ENCODE results near the gene CTXND1. TPM values are rescaled to one million over a fixed set of nuclear protein-coding genes. Genes with fewer than 3 reads are reported as not detected.

The CTXND1 gene
- total RNA-seq, 1 donor from 2014 or later = not detected

GRCh38 chr15:80175436-80175835, 76.6 kb downstream of the CTXND1 start:
- peaks cover 5% of the 10 kb centered on the region for H3K9me3 Mint-ChIP-seq (ENCODE audit: low read depth)
- H3K4me3 Mint-ChIP-seq (ENCODE audit: unreplicated experiment) = no peak overlapping the region
- peaks cover 5% of the 10 kb centered on the region for H3K36me3 Mint-ChIP-seq (ENCODE audit: low read depth)
- no peak overlapping the region for H3K27ac Mint-ChIP-seq (ENCODE audit: unreplicated experiment)
- DNase-seq (ENCODE audit: low spot score) = no peak
- peaks cover 11% of the 10 kb centered on the region for H3K4me1 Mint-ChIP-seq (ENCODE audit: low read depth)
- no peaks in the 10 kb centered on the region for H3K27me3 Mint-ChIP-seq (ENCODE audit: low read depth)
- TF ChIP-seq CTCF (IDR thresholded peaks at IDR 0.05) = no peak

GRCh38 chr15:80174017-80174746, 77.8 kb downstream of the CTXND1 start:
- H3K27ac Mint-ChIP-seq (ENCODE audit: unreplicated experiment) = no peak overlapping the region
- H3K4me3 Mint-ChIP-seq (ENCODE audit: unreplicated experiment) = no peak overlapping the region
- no peak for DNase-seq (ENCODE audit: low spot score)
- peaks cover 5% of the 10 kb centered on the region for H3K4me1 Mint-ChIP-seq (ENCODE audit: low read depth)
- peaks cover 5% of the 10 kb centered on the region for H3K9me3 Mint-ChIP-seq (ENCODE audit: low read depth)
- peaks cover 5% of the 10 kb centered on the region for H3K36me3 Mint-ChIP-seq (ENCODE audit: low read depth)
- no peaks in the 10 kb centered on the region for H3K27me3 Mint-ChIP-seq (ENCODE audit: low read depth)
- no peak for TF ChIP-seq CTCF (IDR thresholded peaks at IDR 0.05)

DNA sequence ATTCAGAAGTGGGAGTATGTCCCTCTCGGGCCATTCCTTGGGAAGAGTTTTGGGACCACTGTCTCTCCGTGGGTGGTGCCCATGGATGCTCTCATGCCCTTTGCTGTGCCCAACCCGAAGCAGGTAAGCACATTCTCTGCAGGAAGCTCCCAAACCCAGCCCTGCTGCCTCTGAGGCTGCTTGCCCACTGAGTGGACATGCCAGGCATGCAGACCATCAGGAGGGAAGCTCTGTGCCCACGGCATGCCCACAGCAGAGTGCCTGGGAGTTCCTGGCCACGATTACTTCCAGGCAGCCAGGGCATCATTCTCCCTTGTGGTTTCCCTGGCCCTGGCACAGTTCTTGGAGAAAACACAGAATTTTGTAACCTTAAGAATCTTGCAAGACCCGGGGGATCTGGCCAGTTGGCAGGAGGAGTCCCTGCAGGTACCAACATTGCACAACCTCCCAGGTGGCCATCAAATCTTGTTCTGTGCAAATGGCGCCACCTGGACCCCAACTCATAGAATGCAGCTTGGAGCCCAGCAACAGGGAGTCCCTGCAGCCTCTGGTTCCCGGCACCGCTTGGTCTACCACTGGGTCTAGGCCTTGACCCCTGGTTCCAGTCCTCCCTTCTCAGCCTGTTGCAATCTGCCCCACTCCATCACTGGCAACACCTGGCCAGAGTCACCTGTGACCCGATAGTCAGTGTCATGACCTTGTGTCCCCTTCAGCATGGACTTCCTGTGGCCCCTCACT, 78.8 kb downstream of the CTXND1 start:
- peaks cover 1% of the 10 kb centered on the region for H3K36me3 Mint-ChIP-seq (ENCODE audit: low read depth)
- H3K27me3 Mint-ChIP-seq (ENCODE audit: low read depth) = no peaks in the 10 kb centered on the region
- TF ChIP-seq CTCF (IDR thresholded peaks at IDR 0.05) = peak; percentile 84
- DNase-seq (ENCODE audit: low spot score) = no peak
- H3K4me1 Mint-ChIP-seq (ENCODE audit: low read depth) = no peaks in the 10 kb centered on the region
- no peak overlapping the region for H3K27ac Mint-ChIP-seq (ENCODE audit: unreplicated experiment)
- no peaks in the 10 kb centered on the region for H3K9me3 Mint-ChIP-seq (ENCODE audit: low read depth)
- H3K4me3 Mint-ChIP-seq (ENCODE audit: unreplicated experiment) = no peak overlapping the region

- no peak for TF ChIP-seq CTCF (IDR thresholded peaks at IDR 0.05)
- no peaks in the 10 kb centered on the region for H3K9me3 Mint-ChIP-seq (ENCODE audit: low read depth)
Observed at GRCh38 chr15:80172401-80172800, 79.6 kb downstream of the CTXND1 start.

GRCh38 chr15:80171787-80172186, 80.2 kb downstream of the CTXND1 start:
- H3K27me3 Mint-ChIP-seq (ENCODE audit: low read depth) = no peaks in the 10 kb centered on the region
- H3K36me3 Mint-ChIP-seq (ENCODE audit: low read depth) = peaks cover 1% of the 10 kb centered on the region
- DNase-seq (ENCODE audit: low spot score) = no peak
- no peak for TF ChIP-seq CTCF (IDR thresholded peaks at IDR 0.05)
- no peak overlapping the region for H3K27ac Mint-ChIP-seq (ENCODE audit: unreplicated experiment)
- H3K4me3 Mint-ChIP-seq (ENCODE audit: unreplicated experiment) = no peak overlapping the region
- H3K4me1 Mint-ChIP-seq (ENCODE audit: low read depth) = no peaks in the 10 kb centered on the region
- H3K9me3 Mint-ChIP-seq (ENCODE audit: low read depth) = no peaks in the 10 kb centered on the region

More at GRCh38 chr15:80172401-80172800, 79.6 kb downstream of the CTXND1 start:
- no peaks in the 10 kb centered on the region for H3K4me1 Mint-ChIP-seq (ENCODE audit: low read depth)
- H3K36me3 Mint-ChIP-seq (ENCODE audit: low read depth) = peaks cover 1% of the 10 kb centered on the region
- DNase-seq (ENCODE audit: low spot score) = no peak
- no peaks in the 10 kb centered on the region for H3K27me3 Mint-ChIP-seq (ENCODE audit: low read depth)
- H3K27ac Mint-ChIP-seq (ENCODE audit: unreplicated experiment) = no peak overlapping the region
- H3K4me3 Mint-ChIP-seq (ENCODE audit: unreplicated experiment) = no peak overlapping the region
